Kidney epithelial cell (primary cell): ENCODE measurements around the gene PSMD6. TPM values are rescaled to one million over a fixed set of nuclear protein-coding genes. Genes with fewer than 3 reads are reported as not detected.

ENCODE experiments used
- DNase-seq: peaks from one replicate; pipeline ENCODE4 v3.0.0-alpha.2; 2010; ENCODE audit warnings: low read depth
- H3K27me3 ChIP-seq: 2 replicates; pipeline ENCODE4 v1.6.0; 2011; ENCODE audit warnings: low read length; ENCODE audit not compliant: control insufficient read depth, insufficient read depth
- H3K36me3 ChIP-seq: 2 replicates; pipeline ENCODE4 v1.5.1; 2011; ENCODE audit warnings: low read length; ENCODE audit not compliant: control insufficient read depth, insufficient read depth
- H3K4me3 ChIP-seq: 2 replicates; pipeline ENCODE4 v1.5.1; 2011; ENCODE audit warnings: low read depth, mild to moderate bottlenecking, control low read depth, low read length
- CTCF ChIP-seq: IDR thresholded peaks from 2 replicates; pipeline ENCODE4 v1.5.1; 2011; ENCODE audit warnings: mild to moderate bottlenecking, moderate library complexity, low read length, control low read depth, inconsistent platforms; ENCODE audit not compliant: insufficient read depth, poor library complexity, severe bottlenecking
- total RNA-seq: library from RNA; depleted of rRNA; stranded (reverse); fragments of >200 nt; gene quantifications from 2 replicates; pipeline ENCODE4 v1.2.3, GENCODE V29; 2015

The PSMD6 gene
- total RNA-seq, 1 donor from 2014 or later, result 97.4 TPM

DNA sequence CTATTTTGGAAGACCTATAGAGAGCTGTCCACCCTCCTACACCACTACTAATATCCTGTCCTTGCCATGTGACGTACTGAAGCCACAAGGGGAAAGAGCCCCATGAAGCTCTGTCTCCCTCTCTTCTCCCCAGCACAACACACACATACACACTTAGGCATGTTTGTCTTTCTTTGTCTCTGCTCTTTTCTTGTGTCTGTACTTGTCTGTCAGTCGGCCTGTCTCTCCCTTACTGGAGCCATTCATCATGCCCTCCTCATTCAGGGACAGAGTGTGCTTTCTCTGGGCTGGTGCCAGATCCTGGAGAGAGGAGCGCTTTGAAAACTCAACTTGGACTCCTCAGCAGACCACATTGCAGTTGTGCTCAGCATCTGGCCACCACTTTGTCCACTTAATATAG lies 47.6 kb downstream of the PSMD6 start:
- Histone ChIP-seq H3K36me3 (no peaks in the 10 kb centered on the region), H3K4me3 (no peak overlapping the region), H3K27me3 (no peaks in the 10 kb centered on the region)
- no peak for DNase-seq
- no peak for TF ChIP-seq CTCF

DNA sequence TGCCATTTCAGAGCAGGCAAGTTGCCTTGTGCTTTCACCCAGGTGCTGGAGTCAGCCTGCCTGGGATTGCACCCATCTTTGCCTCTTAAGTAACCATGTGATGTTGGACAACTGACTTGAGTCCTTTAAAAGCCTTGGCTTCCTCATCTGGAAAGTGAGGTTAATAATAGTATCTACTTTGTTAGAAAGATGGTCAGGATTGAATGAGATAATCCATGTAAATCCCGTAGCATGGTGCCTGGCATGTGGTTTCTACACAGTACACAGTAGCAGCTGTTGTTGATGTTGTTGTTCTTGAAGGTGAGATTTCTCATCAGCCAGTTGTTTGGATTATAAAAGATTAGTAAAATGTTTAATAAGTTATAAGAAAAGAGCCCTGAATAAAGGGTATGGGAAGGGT lies 48.8 kb downstream of the PSMD6 start:
- no peaks in the 10 kb centered on the region for H3K27me3 ChIP-seq
- no peaks in the 10 kb centered on the region for H3K36me3 ChIP-seq
- no peak overlapping the region for H3K4me3 ChIP-seq
- TF ChIP-seq CTCF, result no peak
- no peak for DNase-seq

DNA sequence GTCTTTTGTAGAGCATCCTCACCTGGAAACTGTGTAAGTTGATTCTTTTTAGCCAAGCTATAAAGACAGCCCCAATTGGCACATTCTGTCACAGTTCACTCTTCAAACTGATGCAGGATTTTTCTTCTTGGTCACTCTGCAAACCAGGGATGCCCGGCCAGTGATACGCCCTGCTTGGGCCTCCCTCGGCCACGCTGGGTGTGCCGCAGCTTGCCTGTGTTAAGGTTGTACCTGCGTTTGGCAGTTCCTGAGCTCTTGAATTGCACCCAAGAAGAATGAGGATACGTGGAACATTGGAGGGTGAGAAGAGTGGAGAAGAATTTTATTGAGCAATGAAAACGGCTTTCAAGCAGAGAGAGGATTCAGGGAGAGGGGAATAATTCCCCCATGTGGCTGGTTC lies 49.9 kb downstream of the PSMD6 start:
- DNase-seq, result no peak
- no peak for TF ChIP-seq CTCF
- H3K27me3 ChIP-seq, result no peaks in the 10 kb centered on the region
- no peak overlapping the region for H3K4me3 ChIP-seq
- H3K36me3 ChIP-seq, result no peaks in the 10 kb centered on the region

DNA sequence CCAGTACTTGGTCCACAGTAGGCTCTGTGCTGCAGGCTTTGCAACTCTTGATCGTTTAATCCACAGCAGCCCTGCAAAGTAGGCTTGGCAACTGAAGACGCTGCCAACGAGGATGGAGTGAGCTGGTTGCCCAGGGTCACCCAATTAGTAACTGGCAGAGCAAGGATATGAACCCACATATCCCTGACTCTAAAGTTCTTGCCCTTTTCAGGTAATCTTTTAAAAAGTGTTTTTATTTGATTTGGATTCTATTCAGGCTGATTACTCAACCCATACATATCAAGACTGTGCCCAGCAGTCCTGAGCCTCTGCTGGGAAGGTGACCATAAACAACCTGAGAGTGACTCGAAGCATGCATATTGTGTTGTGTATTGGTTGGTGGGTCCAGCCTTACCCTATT lies 50.3 kb downstream of the PSMD6 start:
- no peak for DNase-seq
- Histone ChIP-seq H3K36me3 (no peaks in the 10 kb centered on the region), H3K4me3 (no peak overlapping the region), H3K27me3 (no peaks in the 10 kb centered on the region)
- no peak for TF ChIP-seq CTCF

DNA sequence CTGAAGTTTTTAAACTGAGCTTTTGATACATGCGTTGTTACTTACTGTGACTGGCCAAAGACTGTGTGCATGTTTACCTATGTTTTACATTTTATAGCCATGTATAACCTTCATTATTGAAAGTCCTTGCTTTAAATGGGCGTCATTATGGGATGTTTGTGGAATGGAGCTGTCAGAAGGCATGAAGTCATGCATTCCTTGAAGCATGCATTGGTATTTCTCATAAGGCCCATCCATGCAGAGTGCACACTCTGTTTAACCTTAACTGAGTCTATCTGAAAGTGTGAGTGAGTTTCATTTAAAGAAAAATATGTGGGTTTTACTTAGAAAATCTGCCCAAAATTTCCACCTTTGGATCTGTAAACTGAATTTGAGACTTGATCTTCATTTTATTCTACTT lies 51.1 kb downstream of the PSMD6 start:
- Histone ChIP-seq H3K27me3 (no peaks in the 10 kb centered on the region), H3K4me3 (no peak overlapping the region), H3K36me3 (no peaks in the 10 kb centered on the region)
- DNase-seq, result no peak
- TF ChIP-seq CTCF, result no peak

- no peak for DNase-seq
- TF ChIP-seq CTCF, result no peak
- H3K4me3 ChIP-seq, result no peak overlapping the region
- H3K27me3 ChIP-seq, result no peaks in the 10 kb centered on the region
- no peaks in the 10 kb centered on the region for H3K36me3 ChIP-seq
Measured at GRCh38 chr3:63970631-63971475, 52.4 kb downstream of the PSMD6 start.
